B cell (primary cell): ENCODE data around the gene TATDN3. TPM values are rescaled to one million over a fixed set of nuclear protein-coding genes. Genes with fewer than 3 reads are reported as not detected.

ENCODE experiments used
- ATAC-seq: fragments of 200-7000 bp; cut with Tn5 transposase; one replicate; pipeline ENCODE4 v1.10.0; 2021; ENCODE audit warnings: low read depth, mild to moderate bottlenecking, moderate number of reproducible peaks, moderate library complexity
- CTCF ChIA-PET: fragments of 350-600 bp; sonication (Branson Sonifier 250); formaldehyde crosslinking; loops from one replicate; lab custom pipeline; 2021; ENCODE audit warnings: antibody characterized with exemption, inconsistent platforms; lab: Charles Lee
- POLR2A ChIA-PET: fragments of 350-600 bp; sonication (Branson Sonifier 250); formaldehyde crosslinking; loops from one replicate; lab custom pipeline; 2021; ENCODE audit warnings: antibody characterized with exemption; lab: Charles Lee
- DNase-seq: peaks from one replicate; pipeline ENCODE4 v3.0.0; 2013
- H2AFZ ChIP-seq: 2 replicates; pipeline ENCODE4 v1.6.1; 2012; ENCODE audit warnings: mild to moderate bottlenecking, low read depth, low read length; ENCODE audit not compliant: insufficient read depth, poor library complexity, severe bottlenecking
- H3K27ac ChIP-seq, 2 donors: 1 replicate in 1 of 2; 2 replicates in 1 of 2; pipeline ENCODE4 v1.5.1; 2012 to 2013; ENCODE audit warnings: low read length in 2 of 2, mild to moderate bottlenecking in 2 of 2, moderate library complexity in 1 of 2
- H3K27me3 ChIP-seq, 4 experiments: fragments of 200-600 bp in 1 of 4; sonication (generic) in 1 of 4; replicated peaks in 1 of 4; 1 replicate in 2 of 4; 2 replicates in 2 of 4; pipeline versions ENCODE4 v1.6.1 to v1.7.0; 2013 to 2016; ENCODE audit warnings: low read length in 3 of 4, mild to moderate bottlenecking in 2 of 4, mixed read lengths in 1 of 4, moderate library complexity in 1 of 4; ENCODE audit not compliant: insufficient read depth in 4 of 4, control insufficient read depth in 3 of 4; ENCODE audit errors: control extremely low read depth in 1 of 4
- H3K36me3 ChIP-seq, 2 experiments: replicated peaks in 1 of 2; 1 replicate in 1 of 2; 2 replicates in 1 of 2; pipeline versions ENCODE4 v1.6.1 to v1.7.1; 2013; ENCODE audit warnings: low read length in 1 of 2; ENCODE audit not compliant: insufficient read depth in 2 of 2, control insufficient read depth in 1 of 2; ENCODE audit errors: control extremely low read depth in 1 of 2, extremely low read depth in 1 of 2
- H3K4me1 ChIP-seq, 2 donors: fragments of 200-600 bp in 1 of 2; sonication (generic) in 1 of 2; 1 replicate in 1 of 2; 2 replicates in 1 of 2; pipeline versions ENCODE4 v1.5.1 to v1.6.1; 2013 to 2017; ENCODE audit warnings: low read length in 2 of 2; ENCODE audit not compliant: control insufficient read depth in 2 of 2, insufficient read depth in 2 of 2
- H3K4me2 ChIP-seq: replicated peaks from 2 replicates; pipeline ENCODE3; 2012; ENCODE audit warnings: mild to moderate bottlenecking, low read depth, low read length; ENCODE audit not compliant: poor library complexity, severe bottlenecking
- H3K4me3 ChIP-seq, 5 experiments: fragments of 200-600 bp in 1 of 5; sonication (generic) in 1 of 5; 1 replicate in 3 of 5; 2 replicates in 2 of 5; pipeline versions ENCODE4 v1.5.1 to v1.7.0; 2011 to 2016; ENCODE audit warnings: low read length in 4 of 5, mild to moderate bottlenecking in 4 of 5, low read depth in 2 of 5, control low read depth in 1 of 5, moderate library complexity in 1 of 5; ENCODE audit not compliant: insufficient read depth in 1 of 5; ENCODE audit errors: control extremely low read depth in 1 of 5, extremely low read depth in 1 of 5
- H3K79me2 ChIP-seq: fragments of 200-600 bp; sonication (generic); one replicate; pipeline ENCODE4 v1.6.0; 2016; ENCODE audit warnings: low read length; ENCODE audit not compliant: control insufficient read depth, insufficient read depth
- H3K9ac ChIP-seq: fragments of 200-600 bp; sonication (generic); 2 replicates; pipeline ENCODE4 v1.6.1; 2017; ENCODE audit warnings: mild to moderate bottlenecking, low read length, moderate library complexity
- H3K9me3 ChIP-seq, 3 donors: one replicate each; pipeline versions ENCODE4 v1.6.1 to v1.7.1; 2013; ENCODE audit warnings: low read length in 2 of 3; ENCODE audit not compliant: control insufficient read depth in 2 of 3, insufficient read depth in 1 of 3; ENCODE audit errors: control extremely low read depth in 1 of 3
- H4K20me1 ChIP-seq: 2 replicates; pipeline ENCODE4 v1.6.0; 2012; ENCODE audit warnings: mild to moderate bottlenecking, low read length; ENCODE audit not compliant: insufficient read depth, control insufficient read depth, poor library complexity, severe bottlenecking
- H3K27ac Mint-ChIP-seq: one replicate; pipeline ENCODE4 v1.8.0; 2021; ENCODE audit warnings: mixed read lengths
- H3K27me3 Mint-ChIP-seq: one replicate; pipeline ENCODE4 v1.8.0; 2021; ENCODE audit warnings: mixed read lengths
- H3K4me1 Mint-ChIP-seq: one replicate; pipeline ENCODE4 v1.8.0; 2021; ENCODE audit warnings: mixed read lengths
- H3K4me3 Mint-ChIP-seq: one replicate; pipeline ENCODE4 v1.8.0; 2021; ENCODE audit warnings: mixed read lengths
- H3K9me3 Mint-ChIP-seq: one replicate; pipeline ENCODE4 v1.8.0; 2022; ENCODE audit warnings: mixed read lengths; ENCODE audit not compliant: insufficient read depth
- EZH2 ChIP-seq: IDR thresholded peaks from 2 replicates; pipeline ENCODE4 v1.6.1; 2012; ENCODE audit warnings: borderline replicate concordance, low read depth, mild to moderate bottlenecking, moderate library complexity, low read length; ENCODE audit not compliant: insufficient read depth, poor library complexity, severe bottlenecking
- WGBS: methylation state at CpG from one replicate; pipeline ENCODE4 v1.1.5; 2013; ENCODE audit warnings: missing lambda C conversion rate; ENCODE audit not compliant: insufficient coverage; 5-methylcytosine and 5-hydroxymethylcytosine counted together
- intact Hi-C: fragments of 100-400 bp; cut with micrococcal nuclease; formaldehyde crosslinking; loops from one replicate; pipeline ENCODE4 v1.10.0; 2022
- polyA plus RNA-seq: library from polyadenylated mRNA; depleted of rRNA; stranded (reverse); fragments of >200 nt; gene quantifications from 2 replicates; pipeline ENCODE4 v1.2.3, GENCODE V29; 2012
- total RNA-seq, 2 donors: library from RNA; stranded (reverse); fragments of 120-200 nt in 1 of 2; gene quantifications; 1 replicate in 1 of 2; 2 replicates in 1 of 2; pipeline versions ENCODE4 v1.2.3 to v1.2.4, GENCODE V29; 2013 to 2022
- TF ChIP-seq, protein P1 (sequence below): fragments of 200-600 bp; IDR thresholded peaks from one replicate; pipeline ENCODE4 v1.8.0; 2022; ENCODE audit warnings: antibody characterized with exemption, mild to moderate bottlenecking

TATDN3 gene
- total and polyA plus RNA-seq, 2 donors (not counting 1 experiment from before 2014, with no cell fraction given), result 17.6 to 28.6 TPM

DNA sequence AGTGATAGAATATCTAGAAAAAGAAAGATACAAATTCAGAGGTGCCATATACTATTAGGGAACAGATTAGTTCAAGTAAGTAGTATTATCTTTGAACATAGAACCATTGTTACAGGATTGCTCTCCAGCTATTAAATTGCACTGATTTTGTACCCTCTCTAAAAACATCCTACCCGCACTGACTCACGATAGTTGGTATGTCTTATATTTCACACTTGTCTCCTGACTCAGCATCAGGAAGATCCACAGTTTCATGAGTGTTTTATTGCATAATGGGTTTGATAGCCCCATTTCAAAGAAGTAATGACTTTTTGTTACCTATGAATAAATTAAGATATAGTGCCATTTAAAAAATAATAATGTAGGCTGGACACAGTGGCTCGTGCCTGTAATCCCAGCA is 6.0 kb downstream of the TATDN3 start:
- no peak for DNase-seq
- peaks cover 40% of the 10 kb centered on the region for H3K4me1 Mint-ChIP-seq
- no peak overlapping the region for H3K9ac ChIP-seq
- H3K27me3 Mint-ChIP-seq, result no peaks in the 10 kb centered on the region
- no peaks in the 10 kb centered on the region for H3K9me3 ChIP-seq
- no peaks in the 10 kb centered on the region for H3K27me3 ChIP-seq
- H3K9me3 Mint-ChIP-seq, result peaks cover 3% of the 10 kb centered on the region
- peaks cover 39 to 47% of the 10 kb centered on the region in 2 donors for H3K4me1 ChIP-seq
- H3K27ac Mint-ChIP-seq, result no peak overlapping the region
- peaks cover 20% of the 10 kb centered on the region for H3K79me2 ChIP-seq
- no peak overlapping the region for H2AFZ ChIP-seq
- H3K4me3 Mint-ChIP-seq, result no peak overlapping the region
- peaks cover 8 to 40% of the 10 kb centered on the region in 2 experiments for H3K36me3 ChIP-seq
- H3K4me2 ChIP-seq, result no peak overlapping the region
- intact Hi-C loops, result no loop called here
- ATAC-seq, result no peak
- TF ChIP-seq, protein P1, sequence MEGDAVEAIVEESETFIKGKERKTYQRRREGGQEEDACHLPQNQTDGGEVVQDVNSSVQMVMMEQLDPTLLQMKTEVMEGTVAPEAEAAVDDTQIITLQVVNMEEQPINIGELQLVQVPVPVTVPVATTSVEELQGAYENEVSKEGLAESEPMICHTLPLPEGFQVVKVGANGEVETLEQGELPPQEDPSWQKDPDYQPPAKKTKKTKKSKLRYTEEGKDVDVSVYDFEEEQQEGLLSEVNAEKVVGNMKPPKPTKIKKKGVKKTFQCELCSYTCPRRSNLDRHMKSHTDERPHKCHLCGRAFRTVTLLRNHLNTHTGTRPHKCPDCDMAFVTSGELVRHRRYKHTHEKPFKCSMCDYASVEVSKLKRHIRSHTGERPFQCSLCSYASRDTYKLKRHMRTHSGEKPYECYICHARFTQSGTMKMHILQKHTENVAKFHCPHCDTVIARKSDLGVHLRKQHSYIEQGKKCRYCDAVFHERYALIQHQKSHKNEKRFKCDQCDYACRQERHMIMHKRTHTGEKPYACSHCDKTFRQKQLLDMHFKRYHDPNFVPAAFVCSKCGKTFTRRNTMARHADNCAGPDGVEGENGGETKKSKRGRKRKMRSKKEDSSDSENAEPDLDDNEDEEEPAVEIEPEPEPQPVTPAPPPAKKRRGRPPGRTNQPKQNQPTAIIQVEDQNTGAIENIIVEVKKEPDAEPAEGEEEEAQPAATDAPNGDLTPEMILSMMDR, result no peak
- no peak for TF ChIP-seq EZH2
- CTCF ChIA-PET, result interaction anchor here (0.6 to 2.2 kb wide), 2 partner anchors 59 to 133 kb away, joined by 4 to 8 read pairs; no protein-coding TSS in a partner anchor
- WGBS, result no CpG with 5 or more reads among the region's 3 CpGs
- H4K20me1 ChIP-seq, result no peaks in the 10 kb centered on the region
- POLR2A ChIA-PET, result no interaction called here
- H3K27ac ChIP-seq, result no peak overlapping the region
- no peak overlapping the region for H3K4me3 ChIP-seq

DNA sequence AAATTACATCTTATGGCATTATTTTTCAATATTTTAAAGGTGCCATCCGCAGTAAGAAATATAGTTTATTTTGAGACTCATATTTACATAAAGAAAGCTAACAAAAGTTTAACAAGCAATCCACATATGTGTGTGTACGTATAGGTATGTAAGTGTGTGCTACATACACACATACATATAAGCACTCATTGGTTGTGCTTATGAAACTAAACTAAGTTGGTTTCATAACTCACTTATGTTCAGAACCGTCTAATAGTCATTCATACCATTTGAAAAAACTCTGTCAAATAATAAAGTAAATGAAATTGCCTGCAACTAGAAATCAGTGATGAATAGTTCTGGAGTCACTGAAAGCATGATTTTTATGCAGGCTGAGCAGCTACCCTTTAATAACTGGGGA is 14.1 kb downstream of the TATDN3 start:
- Histone ChIP-seq H3K4me3 (no peak overlapping the region), H3K36me3 (peaks cover 7 to 63% of the 10 kb centered on the region in 2 experiments), H2AFZ (no peak overlapping the region), H3K4me2 (no peak overlapping the region), H3K9me3 (no peaks in the 10 kb centered on the region), H3K9ac (no peak overlapping the region), H3K27me3 (no peaks in the 10 kb centered on the region), H3K79me2 (no peaks in the 10 kb centered on the region), H4K20me1 (no peaks in the 10 kb centered on the region), H3K4me1 (no peaks in the 10 kb centered on the region), H3K27ac (no peak overlapping the region)
- no peak for ATAC-seq
- H3K27ac Mint-ChIP-seq, result no peak overlapping the region
- ChIA-PET POLR2A (no interaction called here), CTCF (interaction anchor here (0.7 to 1.5 kb wide), 4 partner anchors 23 to 1045 kb away, joined by 3 to 4 read pairs (median 3); no protein-coding TSS in a partner anchor)
- H3K4me3 Mint-ChIP-seq, result no peak overlapping the region
- no peak for DNase-seq
- H3K4me1 Mint-ChIP-seq, result no peaks in the 10 kb centered on the region
- no peaks in the 10 kb centered on the region for H3K27me3 Mint-ChIP-seq
- TF ChIP-seq EZH2, result no peak
- TF ChIP-seq, protein P1, result no peak
- no peaks in the 10 kb centered on the region for H3K9me3 Mint-ChIP-seq
- intact Hi-C loops, result no loop called here
- no CpG with 5 or more reads among the region's 3 CpGs for WGBS
